GM12878 (cell line): ENCODE measurements around the gene TBL1XR1. TPM values are rescaled to one million over a fixed set of nuclear protein-coding genes. Genes with fewer than 3 reads are reported as not detected.

Source experiments
- ATAC-seq: fragments of 200-7000 bp; cut with Tn5 transposase; 3 replicates; pipeline ENCODE4 v1.9.1; 2020; ENCODE audit warnings: mild to moderate bottlenecking, moderate library complexity
- BruUV-seq: library from RNA; stranded (reverse); fragments of 400-500 nt; replicated peaks from 2 replicates; lab custom pipeline; 2021; lab: Mats Ljungman, UMichigan
- CTCF ChIA-PET: fragments of 300-600 bp; sonication (Branson Sonifier 250); formaldehyde crosslinking; extraction: SDS; loops from one replicate; lab custom pipeline; 2021; ENCODE audit warnings: inconsistent platforms; lab: Yijun Ruan, JAX
- POLR2A ChIA-PET: fragments of 350-600 bp; formaldehyde crosslinking; extraction: SDS; loops from one replicate; lab custom pipeline; 2021; ENCODE audit warnings: inconsistent platforms; lab: Charles Lee
- RAD21 ChIA-PET: fragments of 300-600 bp; sonication (Branson Sonifier 250); formaldehyde crosslinking; loops from one replicate; lab custom pipeline; 2023; ENCODE audit warnings: antibody characterized with exemption; ENCODE audit not compliant: unreplicated experiment; lab: Charles Lee
- SMC1A ChIA-PET: fragments of 300-600 bp; sonication (Branson Sonifier 250); formaldehyde crosslinking; loops from one replicate; lab custom pipeline; 2023; ENCODE audit not compliant: unreplicated experiment, uncharacterized antibody; lab: Charles Lee
- DNase-seq: peaks from one replicate; pipeline ENCODE4 v3.0.0-alpha.2; 2011; ENCODE audit warnings: low read depth, low spot score
- FAIRE-seq: peaks from 3 replicates; lab custom pipeline; 2011; peaks lifted over from hg19 to GRCh38; lab: Jason Lieb, UNC
- H2AFZ ChIP-seq: 2 replicates; pipeline ENCODE4 v1.6.0; 2011; ENCODE audit warnings: low read depth, low read length, control low read depth; ENCODE audit not compliant: control insufficient read depth
- H3K27ac ChIP-seq: 2 replicates; pipeline ENCODE4 v1.5.1; 2011; ENCODE audit warnings: control low read depth; ENCODE audit not compliant: control insufficient read depth, insufficient read depth
- H3K27me3 ChIP-seq, 2 experiments: replicated peaks in 1 of 2; 2 replicates each; pipeline versions ENCODE4 v1.6.0 to v1.6.1; 2011; ENCODE audit warnings: low read length in 1 of 2; ENCODE audit not compliant: control insufficient read depth in 2 of 2, insufficient read depth in 2 of 2
- H3K36me3 ChIP-seq, 2 experiments: 2 replicates each; pipeline ENCODE4 v1.5.1; 2011; ENCODE audit warnings: low read length in 1 of 2; ENCODE audit not compliant: control insufficient read depth in 2 of 2, insufficient read depth in 2 of 2
- H3K4me1 ChIP-seq: 2 replicates; pipeline ENCODE4 v1.6.1; 2011; ENCODE audit warnings: mild to moderate bottlenecking, low read length, moderate library complexity, mixed read lengths; ENCODE audit not compliant: control insufficient read depth, insufficient read depth
- H3K4me2 ChIP-seq: 2 replicates; pipeline ENCODE4 v1.6.0; 2011; ENCODE audit warnings: control low read depth; ENCODE audit not compliant: control insufficient read depth, insufficient read depth
- H3K4me3 ChIP-seq: fragments of 200-600 bp; sonication (generic); 2 replicates; pipeline ENCODE4 v1.5.1; 2016
- H3K79me2 ChIP-seq: 2 replicates; pipeline ENCODE4 v1.6.0; 2011; ENCODE audit warnings: low read length; ENCODE audit not compliant: control insufficient read depth, insufficient read depth
- H3K9ac ChIP-seq: 2 replicates; pipeline ENCODE4 v1.8.0; 2011; ENCODE audit warnings: low read length, control low read depth, mixed read lengths; ENCODE audit not compliant: control insufficient read depth, insufficient read depth
- H3K9me3 ChIP-seq: replicated peaks from 3 replicates; pipeline ENCODE4 v1.5.1; 2011; ENCODE audit warnings: mild to moderate bottlenecking, low read length; ENCODE audit not compliant: control insufficient read depth, insufficient read depth
- H4K20me1 ChIP-seq: 2 replicates; pipeline ENCODE4 v1.6.0; 2011; ENCODE audit not compliant: control insufficient read depth, insufficient read depth
- BACH1 ChIP-seq: fragments of 450-650 bp; IDR thresholded peaks from 2 replicates; pipeline ENCODE4 v1.6.1; 2017; ENCODE audit warnings: mild to moderate bottlenecking, borderline replicate concordance
- FOXM1 ChIP-seq: IDR thresholded peaks from 2 replicates; pipeline ENCODE4 v1.6.1; 2012; ENCODE audit warnings: low read depth, mild to moderate bottlenecking, inconsistent platforms, low read length, moderate library complexity
- GATAD2B ChIP-seq: fragments of 450-650 bp; conservative IDR thresholded peaks from 2 replicates; pipeline ENCODE4 v1.6.1; 2017; ENCODE audit warnings: low read depth, mild to moderate bottlenecking, moderate library complexity
- IRF3 ChIP-seq: fragments of 450-650 bp; IDR thresholded peaks from 2 replicates; pipeline ENCODE4 v1.6.1; 2014; ENCODE audit warnings: mild to moderate bottlenecking
- MTA3 ChIP-seq: IDR thresholded peaks from 2 replicates; pipeline ENCODE4 v1.6.1; 2012; ENCODE audit warnings: low read length, inconsistent platforms, borderline replicate concordance
- ZNF384 ChIP-seq: IDR thresholded peaks from 2 replicates; pipeline ENCODE4 v1.6.1; 2012; ENCODE audit warnings: low read depth, mild to moderate bottlenecking, low read length, improper control_type of control experiment, borderline replicate concordance
- ZNF687 ChIP-seq: fragments of 450-650 bp; IDR thresholded peaks from 2 replicates; pipeline ENCODE4 v1.6.1; 2017; ENCODE audit warnings: mild to moderate bottlenecking, moderate library complexity
- WGBS: methylation state at CpG from one replicate; pipeline ENCODE4 v1.1.6; 2016; ENCODE audit warnings: low lambda C conversion rate; ENCODE audit not compliant: insufficient replicate concordance, insufficient coverage; ENCODE audit errors: missing lambda C conversion rate; 5-methylcytosine and 5-hydroxymethylcytosine counted together
- in situ Hi-C: fragments of 300-500 bp; cut with MboI; formaldehyde crosslinking; loops from 9 replicates; pipeline ENCODE4 v1.14.3; 2018; ENCODE audit warnings: mixed read lengths
- intact Hi-C: fragments of 100-400 bp; cut with micrococcal nuclease; formaldehyde crosslinking; loops from one replicate; pipeline ENCODE4 v1.14.2; 2022; ENCODE audit not compliant: unreplicated experiment
- polyA plus RNA-seq, 11 experiments: library from polyadenylated mRNA; depleted of rRNA in 4 of 11; unstranded in 6 of 11; stranded (reverse) in 5 of 11; fragments of >200 nt; fragmentation: Nextera tagmentation in 4 of 11; fragmentation: Illumina TruSeq in 1 of 11; extraction: Ambion mirVana in 4 of 11; extraction: Trizol in 1 of 11; gene quantifications; 1 replicate in 1 of 11; 2 replicates in 10 of 11; pipeline versions ENCODE4 v1.2.1 to v1.2.3, GENCODE V29; 2011 to 2016; ENCODE audit warnings: inconsistent platforms in 2 of 11, missing spikeins in 2 of 11, low read depth in 1 of 11
- total RNA-seq, 4 experiments: library from RNA; depleted of rRNA in 3 of 4; stranded (reverse); fragments of >200 nt in 3 of 4; fragmentation: Illumina TruSeq in 1 of 4; extraction: Trizol in 1 of 4; gene quantifications; 2 replicates each; pipeline versions ENCODE4 v1.2.1 to v1.2.3, GENCODE V29; 2013 to 2021
- TF ChIP-seq, protein P1 (sequence below): fragments of 450-650 bp; IDR thresholded peaks from 2 replicates; pipeline ENCODE4 v1.6.1; 2017; ENCODE audit warnings: mild to moderate bottlenecking, moderate library complexity

Gene TBL1XR1
- total and polyA plus RNA-seq, 10 of the 15 experiments (the other 5 are each of a cell fraction or from before 2014, with no cell fraction given) = 13.0 to 115 (median 60.4) TPM

- Histone ChIP-seq H3K9me3 (no peaks in the 10 kb centered on the region; the same call in 1 of the 3 replicates), H3K79me2 (peaks cover 87% of the 10 kb centered on the region), H3K36me3 (no peaks in the 10 kb centered on the region), H2AFZ (no peak overlapping the region), H3K27ac (no peak overlapping the region; the same call in 1 of the 2 replicates), H3K4me2 (peak overlapping the region; percentile 56), H4K20me1 (0 out of 2 replicates have a peak, but pooled peaks cover 5% of the 10 kb centered on the region), H3K27me3 (no peaks in the 10 kb centered on the region), H3K4me1 (peaks cover 20% of the 10 kb centered on the region), H3K9ac (no peak overlapping the region), H3K4me3 (0 out of 2 replicates have a peak overlapping the region, but pooled peaks have one; percentile 4)
- 15% methylated on average over 3 of the region's 3 CpGs for WGBS
- BruUV-seq = no TSS peak
- ChIA-PET SMC1A (interaction anchor here (0.8 to 2.7 kb wide), 12 partner anchors 9 to 69 kb away, joined by 3 to 18 read pairs (median 4); partner anchors contain the start of gene TBL1XR1), POLR2A (interaction anchor here (1.3 to 1.8 kb wide), 2 partner anchors 10 to 39 kb away, joined by 5 to 6 read pairs; no protein-coding TSS in a partner anchor), RAD21 (interaction anchor here (1.0 to 2.3 kb wide), 4 partner anchors 10 to 1926 kb away, joined by 3 to 9 read pairs (median 4); no protein-coding TSS in a partner anchor), CTCF (interaction anchor here (0.6 to 1.6 kb wide), 2 partner anchors 40 to 99 kb away, joined by 5 read pairs; no protein-coding TSS in a partner anchor)
- ATAC-seq (peak; percentile 43), FAIRE-seq (peak; percentile 69), DNase-seq (no peak)
- intact Hi-C loops (no loop called here), in situ Hi-C loops (no loop called here)
- TF ChIP-seq ZNF384 = no peak
- TF ChIP-seq BACH1 = no peak
- no peak for TF ChIP-seq ZNF687
- TF ChIP-seq MTA3 = no peak
- TF ChIP-seq GATAD2B = no peak
- no peak for TF ChIP-seq FOXM1
- no peak for TF ChIP-seq IRF3
- TF ChIP-seq, protein P1, sequence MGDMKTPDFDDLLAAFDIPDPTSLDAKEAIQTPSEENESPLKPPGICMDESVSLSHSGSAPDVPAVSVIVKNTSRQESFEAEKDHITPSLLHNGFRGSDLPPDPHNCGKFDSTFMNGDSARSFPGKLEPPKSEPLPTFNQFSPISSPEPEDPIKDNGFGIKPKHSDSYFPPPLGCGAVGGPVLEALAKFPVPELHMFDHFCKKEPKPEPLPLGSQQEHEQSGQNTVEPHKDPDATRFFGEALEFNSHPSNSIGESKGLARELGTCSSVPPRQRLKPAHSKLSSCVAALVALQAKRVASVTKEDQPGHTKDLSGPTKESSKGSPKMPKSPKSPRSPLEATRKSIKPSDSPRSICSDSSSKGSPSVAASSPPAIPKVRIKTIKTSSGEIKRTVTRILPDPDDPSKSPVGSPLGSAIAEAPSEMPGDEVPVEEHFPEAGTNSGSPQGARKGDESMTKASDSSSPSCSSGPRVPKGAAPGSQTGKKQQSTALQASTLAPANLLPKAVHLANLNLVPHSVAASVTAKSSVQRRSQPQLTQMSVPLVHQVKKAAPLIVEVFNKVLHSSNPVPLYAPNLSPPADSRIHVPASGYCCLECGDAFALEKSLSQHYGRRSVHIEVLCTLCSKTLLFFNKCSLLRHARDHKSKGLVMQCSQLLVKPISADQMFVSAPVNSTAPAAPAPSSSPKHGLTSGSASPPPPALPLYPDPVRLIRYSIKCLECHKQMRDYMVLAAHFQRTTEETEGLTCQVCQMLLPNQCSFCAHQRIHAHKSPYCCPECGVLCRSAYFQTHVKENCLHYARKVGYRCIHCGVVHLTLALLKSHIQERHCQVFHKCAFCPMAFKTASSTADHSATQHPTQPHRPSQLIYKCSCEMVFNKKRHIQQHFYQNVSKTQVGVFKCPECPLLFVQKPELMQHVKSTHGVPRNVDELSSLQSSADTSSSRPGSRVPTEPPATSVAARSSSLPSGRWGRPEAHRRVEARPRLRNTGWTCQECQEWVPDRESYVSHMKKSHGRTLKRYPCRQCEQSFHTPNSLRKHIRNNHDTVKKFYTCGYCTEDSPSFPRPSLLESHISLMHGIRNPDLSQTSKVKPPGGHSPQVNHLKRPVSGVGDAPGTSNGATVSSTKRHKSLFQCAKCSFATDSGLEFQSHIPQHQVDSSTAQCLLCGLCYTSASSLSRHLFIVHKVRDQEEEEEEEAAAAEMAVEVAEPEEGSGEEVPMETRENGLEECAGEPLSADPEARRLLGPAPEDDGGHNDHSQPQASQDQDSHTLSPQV = no peak
Observed at GRCh38 chr3:177150218-177150916, 46.9 kb downstream of the TBL1XR1 start.
